ENCODE data around the gene UGT1A3.

The UGT1A3 gene

DNA sequence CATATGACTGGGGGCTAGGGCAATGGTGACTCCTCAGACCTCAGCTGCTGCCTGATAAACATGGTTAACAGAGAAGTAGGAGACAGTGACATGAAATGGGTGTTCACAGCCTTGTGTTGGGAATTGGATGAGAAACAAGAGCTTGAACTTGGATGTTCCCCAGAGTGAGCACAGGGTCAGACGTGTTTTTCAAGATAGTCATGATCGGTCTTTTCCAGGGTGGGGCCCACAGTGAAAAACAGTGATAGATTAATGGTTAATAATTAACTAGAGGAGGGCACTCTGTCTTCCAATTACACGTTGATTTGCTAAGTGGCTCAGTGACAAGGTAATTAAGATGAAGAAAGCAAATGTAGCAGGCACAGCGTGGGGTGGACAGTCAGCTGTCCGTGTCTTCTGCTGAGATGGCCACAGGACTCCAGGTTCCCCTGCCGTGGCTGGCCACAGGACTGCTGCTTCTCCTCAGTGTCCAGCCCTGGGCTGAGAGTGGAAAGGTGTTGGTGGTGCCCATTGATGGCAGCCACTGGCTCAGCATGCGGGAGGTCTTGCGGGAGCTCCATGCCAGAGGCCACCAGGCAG lies at the start of gene UGT1A3:
Gene UGT1A3, plus strand, starts transcription at position 320 of the 579 bp plus-strand sequence. Its CDS starts 85 bp downstream, at position 405.
- intact Hi-C loops (cut with micrococcal nuclease), result no loop called here
- Mint-ChIP-seq H3K4me3 (no peak within 1 kb of the TSS), H3K27ac (no peak within 1 kb of the TSS), H3K36me3 (ENCODE audit: low read depth) (no peaks in the 10 kb centered on the region), H3K9me3 (no peaks in the 10 kb centered on the region), H3K27me3 (peaks cover 3% of the 10 kb centered on the region), H3K4me1 (ENCODE audit: low read depth) (no peaks in the 10 kb centered on the region)

GRCh38 chr2:233679196-233679595 lies 49.6 kb upstream of the UGT1A3 start:
- no peak overlapping the region for H3K27ac Mint-ChIP-seq
- H3K27me3 Mint-ChIP-seq, result no peaks in the 10 kb centered on the region
- no peak overlapping the region for H3K4me3 Mint-ChIP-seq
- intact Hi-C loops (cut with micrococcal nuclease), result no loop called here
- H3K4me1 Mint-ChIP-seq (ENCODE audit: low read depth), result no peaks in the 10 kb centered on the region
- H3K9me3 Mint-ChIP-seq, result no peaks in the 10 kb centered on the region
- no peaks in the 10 kb centered on the region for H3K36me3 Mint-ChIP-seq (ENCODE audit: low read depth)

DNA sequence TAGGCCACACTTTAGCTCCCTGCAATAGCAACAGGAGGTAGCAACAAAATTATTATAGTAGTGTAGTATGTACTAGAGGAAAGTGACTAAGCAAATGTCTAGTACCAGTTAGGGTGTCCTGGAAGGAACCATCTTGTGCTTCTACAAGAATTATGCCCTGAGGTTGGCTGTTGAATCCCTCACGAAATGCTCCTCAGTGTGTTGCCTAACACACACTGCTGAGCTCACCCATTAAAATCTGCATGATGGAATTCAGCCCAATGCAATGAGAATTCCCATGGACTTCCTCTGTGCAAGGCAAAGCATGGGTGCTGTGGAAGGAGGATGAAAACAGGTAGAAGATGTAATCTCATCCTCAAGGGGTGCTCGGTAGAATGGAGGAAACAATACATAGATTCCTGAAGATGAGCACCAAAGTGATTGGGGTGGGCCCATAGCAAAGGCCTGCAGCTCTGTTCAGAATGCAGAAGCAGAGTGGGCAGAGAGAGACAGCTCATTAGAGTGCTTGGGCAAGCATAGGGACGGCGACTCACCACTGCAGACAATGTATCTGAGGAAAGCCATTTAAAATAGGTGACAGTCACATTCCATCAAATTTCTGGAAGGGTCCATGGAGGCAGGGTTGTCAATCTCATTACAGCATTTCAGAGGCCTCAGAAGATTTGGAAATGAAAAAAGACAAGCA lies 48.3 kb upstream of the UGT1A3 start:
- Mint-ChIP-seq H3K4me1 (ENCODE audit: low read depth) (no peaks in the 10 kb centered on the region), H3K36me3 (ENCODE audit: low read depth) (no peaks in the 10 kb centered on the region), H3K27me3 (no peaks in the 10 kb centered on the region), H3K27ac (no peak overlapping the region), H3K9me3 (no peaks in the 10 kb centered on the region), H3K4me3 (no peak overlapping the region)
- intact Hi-C loops (cut with micrococcal nuclease), result no loop called here

DNA sequence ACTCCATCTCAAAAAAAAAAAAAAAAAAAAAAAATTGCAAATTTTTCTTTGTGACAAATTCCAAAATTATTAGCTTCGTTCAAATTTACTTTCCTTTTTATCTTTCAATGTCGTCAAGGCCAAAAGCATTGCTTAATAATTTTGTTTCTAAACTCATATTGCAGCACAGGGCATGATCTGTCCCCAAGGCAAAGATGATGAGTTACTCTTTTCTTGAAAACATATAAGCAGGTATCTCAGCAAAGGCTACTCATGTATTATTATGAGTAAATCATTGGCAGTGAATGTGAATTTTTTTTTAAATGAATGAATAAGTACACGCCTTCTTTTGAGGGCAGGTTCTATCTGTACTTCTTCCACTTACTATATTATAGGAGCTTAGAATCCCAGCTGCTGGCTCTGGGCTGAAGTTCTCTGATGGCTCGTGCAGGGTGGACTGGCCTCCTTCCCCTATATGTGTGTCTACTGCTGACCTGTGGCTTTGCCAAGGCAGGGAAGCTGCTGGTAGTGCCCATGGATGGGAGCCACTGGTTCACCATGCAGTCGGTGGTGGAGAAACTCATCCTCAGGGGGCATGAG lies 47.2 kb upstream of the UGT1A3 start, which contains the start of gene UGT1A7:
Gene UGT1A7, plus strand, starts transcription at position 381 of the 579 bp plus-strand sequence. Its CDS starts 37 bp downstream, at position 418.
- H3K27ac Mint-ChIP-seq, result no peak within 1 kb of the TSS
- no peaks in the 10 kb centered on the region for H3K36me3 Mint-ChIP-seq (ENCODE audit: low read depth)
- H3K4me1 Mint-ChIP-seq (ENCODE audit: low read depth), result no peaks in the 10 kb centered on the region
- no peak within 1 kb of the TSS for H3K4me3 Mint-ChIP-seq
- no peaks in the 10 kb centered on the region for H3K9me3 Mint-ChIP-seq
- intact Hi-C loops (cut with micrococcal nuclease), result no loop called here
- H3K27me3 Mint-ChIP-seq, result no peaks in the 10 kb centered on the region

DNA sequence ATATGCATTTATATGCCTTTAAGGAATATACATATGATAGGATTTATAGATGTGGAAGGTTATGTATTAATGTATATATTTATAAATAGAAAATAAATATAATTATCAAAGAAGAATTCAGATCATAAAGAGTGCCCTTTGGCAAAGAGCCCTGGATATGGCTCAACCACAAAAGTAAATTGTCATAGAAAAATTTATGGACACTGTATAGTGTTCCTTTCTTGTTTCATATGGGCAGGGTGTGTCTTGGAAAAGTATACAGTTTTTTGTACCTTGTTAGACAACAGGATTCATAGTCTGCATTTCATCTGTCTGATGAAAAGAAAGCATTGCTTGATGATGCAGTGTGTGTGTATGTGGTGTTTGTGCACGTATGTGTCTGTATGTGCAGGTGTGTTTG lies 44.2 kb upstream of the UGT1A3 start:
- Mint-ChIP-seq H3K36me3 (ENCODE audit: low read depth) (no peaks in the 10 kb centered on the region), H3K27me3 (no peaks in the 10 kb centered on the region), H3K27ac (no peak overlapping the region), H3K4me3 (no peak overlapping the region), H3K4me1 (ENCODE audit: low read depth) (no peaks in the 10 kb centered on the region), H3K9me3 (no peaks in the 10 kb centered on the region)
- intact Hi-C loops (cut with micrococcal nuclease), result no loop called here

GRCh38 chr2:233686928-233687327 lies 41.9 kb upstream of the UGT1A3 start:
- no peaks in the 10 kb centered on the region for H3K4me1 Mint-ChIP-seq (ENCODE audit: low read depth)
- no peaks in the 10 kb centered on the region for H3K27me3 Mint-ChIP-seq
- H3K36me3 Mint-ChIP-seq (ENCODE audit: low read depth), result no peaks in the 10 kb centered on the region
- intact Hi-C loops (cut with micrococcal nuclease), result no loop called here
- no peak overlapping the region for H3K4me3 Mint-ChIP-seq
- H3K9me3 Mint-ChIP-seq, result no peaks in the 10 kb centered on the region
- H3K27ac Mint-ChIP-seq, result no peak overlapping the region

- Mint-ChIP-seq H3K27me3 (no peaks in the 10 kb centered on the region), H3K36me3 (ENCODE audit: low read depth) (no peaks in the 10 kb centered on the region), H3K4me3 (no peak overlapping the region), H3K27ac (no peak overlapping the region), H3K9me3 (no peaks in the 10 kb centered on the region), H3K4me1 (ENCODE audit: low read depth) (no peaks in the 10 kb centered on the region)
- intact Hi-C loops (cut with micrococcal nuclease), result no loop called here
Observed at GRCh38 chr2:233688341-233688740, 40.5 kb upstream of the UGT1A3 start.

DNA sequence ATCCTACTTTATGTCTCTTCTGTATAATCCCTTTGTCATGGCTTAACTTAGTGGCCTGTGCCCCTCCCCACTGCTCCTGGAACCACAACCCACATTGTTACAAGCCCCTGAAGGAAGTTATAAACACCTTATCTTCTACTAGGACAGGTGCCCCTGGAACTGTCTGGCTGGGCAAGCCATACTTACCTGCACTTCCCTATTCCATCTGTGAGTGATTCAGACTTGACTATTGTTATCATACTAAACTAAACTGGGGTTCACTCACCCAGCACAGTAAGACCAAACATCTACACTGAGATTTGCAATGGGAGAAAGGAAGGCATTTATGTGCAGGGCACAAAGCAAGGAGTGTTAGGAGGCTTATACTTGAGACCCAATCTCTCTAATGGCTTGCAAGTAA lies 39.8 kb upstream of the UGT1A3 start:
- H3K36me3 Mint-ChIP-seq (ENCODE audit: low read depth), result no peaks in the 10 kb centered on the region
- intact Hi-C loops (cut with micrococcal nuclease), result no loop called here
- no peaks in the 10 kb centered on the region for H3K9me3 Mint-ChIP-seq
- no peak overlapping the region for H3K4me3 Mint-ChIP-seq
- no peaks in the 10 kb centered on the region for H3K4me1 Mint-ChIP-seq (ENCODE audit: low read depth)
- H3K27me3 Mint-ChIP-seq, result no peaks in the 10 kb centered on the region
- H3K27ac Mint-ChIP-seq, result no peak overlapping the region

GRCh38 chr2:233689501-233689900 lies 39.3 kb upstream of the UGT1A3 start:
- H3K36me3 Mint-ChIP-seq (ENCODE audit: low read depth), result no peaks in the 10 kb centered on the region
- no peaks in the 10 kb centered on the region for H3K9me3 Mint-ChIP-seq
- H3K4me3 Mint-ChIP-seq, result no peak overlapping the region
- no peak overlapping the region for H3K27ac Mint-ChIP-seq
- intact Hi-C loops (cut with micrococcal nuclease), result no loop called here
- no peaks in the 10 kb centered on the region for H3K4me1 Mint-ChIP-seq (ENCODE audit: low read depth)
- H3K27me3 Mint-ChIP-seq, result no peaks in the 10 kb centered on the region

DNA sequence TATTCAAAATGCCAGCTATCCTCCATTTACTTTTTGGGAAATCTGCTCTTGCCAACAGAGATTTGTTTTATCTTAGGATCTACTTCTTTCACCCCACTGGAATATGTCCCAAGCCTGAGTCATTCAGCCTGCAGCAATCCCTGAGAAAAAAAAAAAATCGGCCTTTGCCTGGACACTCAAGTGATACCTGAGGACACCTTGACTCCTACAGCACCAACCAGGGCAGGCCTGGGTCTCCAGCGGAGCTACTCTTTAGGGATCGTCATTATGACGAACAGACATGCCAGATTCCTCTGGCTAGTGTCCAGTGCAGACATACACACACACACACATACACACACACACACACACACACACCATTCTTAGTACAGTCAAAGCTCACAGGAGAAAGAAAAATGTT lies 38.4 kb upstream of the UGT1A3 start:
- intact Hi-C loops (cut with micrococcal nuclease), result no loop called here
- Mint-ChIP-seq H3K27me3 (no peaks in the 10 kb centered on the region), H3K4me1 (ENCODE audit: low read depth) (no peaks in the 10 kb centered on the region)

DNA sequence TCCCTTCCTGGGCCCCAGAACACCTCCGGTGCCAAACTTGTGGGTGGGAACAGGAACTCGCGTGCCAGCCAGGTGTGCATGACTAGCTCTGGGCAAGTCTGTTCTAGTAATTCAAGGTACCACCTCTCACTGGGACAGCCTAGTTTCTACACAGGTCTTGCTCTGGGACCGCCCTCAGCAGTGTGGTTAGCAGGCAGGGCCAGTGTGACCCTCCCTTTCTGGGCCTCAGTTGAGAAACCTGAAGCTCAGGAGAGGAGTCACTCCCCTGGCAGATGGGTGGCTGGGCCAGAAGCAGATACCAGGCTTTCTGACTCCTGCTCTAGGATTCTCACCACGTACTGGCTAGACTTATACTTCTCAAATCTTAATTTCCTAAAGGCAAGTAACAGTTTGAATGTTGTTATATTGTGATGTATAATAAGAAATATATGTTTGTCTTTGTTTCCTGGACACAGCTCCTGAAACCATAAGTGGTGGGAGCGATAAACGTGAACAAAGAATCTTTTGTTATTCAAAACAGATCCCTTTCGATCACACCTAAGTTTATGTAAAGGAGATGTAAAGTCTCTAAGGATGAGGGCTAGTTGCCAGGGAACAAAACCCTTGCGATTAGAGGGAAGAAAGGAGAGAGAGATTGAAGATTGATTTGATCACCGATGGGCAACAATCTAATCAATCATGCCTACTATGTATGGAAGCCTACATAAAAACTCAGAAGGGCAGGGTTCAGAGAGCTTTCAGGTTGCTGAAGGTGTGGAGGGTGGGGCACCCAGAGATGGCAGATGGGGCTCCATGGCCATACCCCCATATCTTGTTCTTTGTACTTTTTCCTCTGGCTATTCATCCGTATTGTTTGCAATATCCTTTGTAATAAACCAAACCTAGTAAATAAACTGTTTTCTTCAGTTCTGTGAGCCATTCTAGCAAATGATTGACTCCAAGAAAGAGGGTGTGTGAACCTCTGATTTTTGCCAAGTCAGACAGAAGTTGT lies 37.1 kb upstream of the UGT1A3 start:
- no peak overlapping the region for H3K27ac Mint-ChIP-seq
- intact Hi-C loops (cut with micrococcal nuclease), result no loop called here
- no peaks in the 10 kb centered on the region for H3K4me1 Mint-ChIP-seq (ENCODE audit: low read depth)
- no peak overlapping the region for H3K4me3 Mint-ChIP-seq
- H3K27me3 Mint-ChIP-seq, result no peaks in the 10 kb centered on the region
- no peaks in the 10 kb centered on the region for H3K9me3 Mint-ChIP-seq
- no peaks in the 10 kb centered on the region for H3K36me3 Mint-ChIP-seq (ENCODE audit: low read depth)

More for the DNA sequence above, 38.4 kb upstream of the UGT1A3 start:
- Mint-ChIP-seq H3K27ac (no peak overlapping the region), H3K36me3 (ENCODE audit: low read depth) (no peaks in the 10 kb centered on the region), H3K9me3 (no peaks in the 10 kb centered on the region), H3K4me3 (no peak overlapping the region)

DNA sequence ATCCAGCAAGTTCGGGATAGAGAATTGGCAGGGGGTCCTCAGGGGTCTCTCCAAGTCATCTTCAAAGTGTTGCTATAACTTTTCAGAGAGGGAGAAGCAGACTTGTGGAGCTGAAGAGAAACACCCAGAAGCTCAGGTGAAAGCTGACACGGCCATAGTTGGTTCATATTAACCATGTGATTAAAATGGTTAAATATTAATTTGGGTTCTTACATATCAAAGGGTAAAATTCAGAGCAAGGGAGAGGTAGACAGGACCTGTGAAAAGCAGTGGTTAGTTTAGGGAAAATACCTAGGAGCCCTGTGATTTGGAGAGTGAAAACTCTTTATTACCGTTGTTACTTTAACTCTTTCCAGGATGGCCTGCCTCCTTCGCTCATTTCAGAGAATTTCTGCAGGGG lies 36.2 kb upstream of the UGT1A3 start, which contains the start of gene UGT1A6:
Gene UGT1A6, plus strand, starts transcription at position 243 of the 400 bp plus-strand sequence. Its CDS starts 115 bp downstream, at position 358.
- no peaks in the 10 kb centered on the region for H3K4me1 Mint-ChIP-seq (ENCODE audit: low read depth)
- no peaks in the 10 kb centered on the region for H3K9me3 Mint-ChIP-seq
- no peaks in the 10 kb centered on the region for H3K36me3 Mint-ChIP-seq (ENCODE audit: low read depth)
- H3K4me3 Mint-ChIP-seq, result no peak within 1 kb of the TSS
- H3K27me3 Mint-ChIP-seq, result peaks cover 1% of the 10 kb centered on the region
- no peak within 1 kb of the TSS for H3K27ac Mint-ChIP-seq
- intact Hi-C loops (cut with micrococcal nuclease), result no loop called here

DNA sequence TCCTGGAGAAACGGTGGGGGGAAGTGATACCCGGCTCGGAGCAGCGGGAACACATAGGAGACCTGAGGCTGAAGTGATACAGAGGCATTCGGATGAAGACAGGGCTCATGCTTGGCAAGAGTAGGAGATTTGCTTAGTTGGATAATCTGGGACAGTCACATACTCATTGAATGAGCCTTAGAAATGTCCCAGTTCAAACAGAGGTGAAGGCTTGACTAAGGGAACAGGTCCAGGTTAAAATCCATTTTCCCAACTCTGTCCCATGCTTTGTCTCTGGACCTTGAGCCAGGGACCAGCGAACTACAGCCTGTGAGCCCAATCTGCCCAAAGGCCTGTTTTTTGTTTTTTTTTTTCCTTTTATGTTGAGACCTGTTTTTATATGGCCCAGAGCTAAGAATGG lies 34.9 kb upstream of the UGT1A3 start:
- H3K4me1 Mint-ChIP-seq (ENCODE audit: low read depth), result no peaks in the 10 kb centered on the region
- no peak overlapping the region for H3K4me3 Mint-ChIP-seq
- no peaks in the 10 kb centered on the region for H3K9me3 Mint-ChIP-seq

DNA sequence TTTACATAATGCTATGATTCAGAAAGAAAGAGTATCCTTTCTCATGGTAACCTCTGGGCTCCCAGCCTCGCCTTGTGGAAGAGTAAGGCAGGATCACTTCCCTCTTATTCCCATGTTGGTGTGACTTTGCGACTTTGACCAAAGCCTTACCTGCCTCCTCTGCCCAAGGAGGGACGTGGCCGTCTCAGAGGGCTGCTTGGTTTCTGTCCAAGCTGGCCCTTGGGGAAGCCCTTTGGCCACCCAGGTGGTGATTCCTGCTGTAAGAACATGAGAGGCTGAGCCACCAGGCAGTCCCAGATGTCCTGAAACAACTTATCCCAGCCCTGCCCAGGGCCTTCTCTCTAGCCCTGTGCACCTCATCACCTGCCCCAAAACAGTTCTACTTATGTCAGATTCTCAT lies 30.1 kb upstream of the UGT1A3 start:
- intact Hi-C loops (cut with micrococcal nuclease), result no loop called here
- no peaks in the 10 kb centered on the region for H3K9me3 Mint-ChIP-seq
- no peak overlapping the region for H3K27ac Mint-ChIP-seq
- no peaks in the 10 kb centered on the region for H3K36me3 Mint-ChIP-seq (ENCODE audit: low read depth)
- H3K27me3 Mint-ChIP-seq, result peaks cover 1% of the 10 kb centered on the region
- no peaks in the 10 kb centered on the region for H3K4me1 Mint-ChIP-seq (ENCODE audit: low read depth)
- H3K4me3 Mint-ChIP-seq, result no peak overlapping the region

More for the DNA sequence above, 34.9 kb upstream of the UGT1A3 start:
- no peaks in the 10 kb centered on the region for H3K36me3 Mint-ChIP-seq (ENCODE audit: low read depth)
- H3K27ac Mint-ChIP-seq, result no peak overlapping the region
- intact Hi-C loops (cut with micrococcal nuclease), result no loop called here
- peaks cover 1% of the 10 kb centered on the region for H3K27me3 Mint-ChIP-seq

All from dendritic cell treated with granulocyte-macrophage colony-stimulating factor and Interleukin-4, amounts not matched to agents 40 ng/mL and 50 ng/mL, for 4 days (primary cell).